NB4 (cell line): ENCODE results near the gene PIK3IP1.

Experiments
- CTCF ChIP-seq: IDR thresholded peaks from one replicate; pipeline ENCODE4 v1.5.1; 2012; ENCODE audit warnings: low read depth, low read length
- MAX ChIP-seq: IDR thresholded peaks from 2 replicates; pipeline ENCODE4 v1.6.1; 2011; ENCODE audit warnings: low read depth, low read length
- POLR2A ChIP-seq: IDR thresholded peaks from 2 replicates; pipeline ENCODE4 v1.6.1; 2011; ENCODE audit warnings: mild to moderate bottlenecking; ENCODE audit not compliant: insufficient read length; ENCODE audit errors: extremely low read depth

DNA sequence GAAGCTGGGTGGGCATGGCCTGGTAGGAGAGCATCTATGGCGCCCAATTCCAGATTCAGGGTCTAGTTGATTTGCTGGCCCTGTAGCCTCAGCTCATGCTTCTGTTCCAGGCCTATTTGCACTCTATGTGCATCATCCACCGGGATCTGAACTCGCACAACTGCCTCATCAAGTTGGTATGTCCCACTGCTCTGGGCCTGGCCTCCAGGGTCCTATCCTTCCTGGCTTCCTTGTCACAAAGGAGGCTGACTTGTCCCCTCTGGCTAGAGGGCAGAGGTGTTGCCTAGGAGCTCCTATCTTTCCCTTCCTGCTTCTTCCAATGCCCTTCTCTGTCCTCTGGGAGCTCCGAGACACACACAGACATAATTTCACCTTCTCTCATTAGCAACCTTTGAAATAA lies 21.3 kb downstream of the PIK3IP1 start:
- no peak for TF ChIP-seq POLR2A
- no peak for TF ChIP-seq CTCF
- no peak for TF ChIP-seq MAX
